Stimulated activated CD8-positive, alpha-beta memory T cell treated with anti-CD3 and anti-CD28 coated beads, Interleukin-15, amount 100 ng/mL, for 48 hours (primary cell): ENCODE data around the gene POLR1E.

Experiments
- DNase-seq, 2 donors: peaks; one replicate each; pipeline ENCODE4 v3.0.0-alpha.2; 2020; ENCODE audit warnings: low read depth in 2 of 2

POLR1E gene

DNA sequence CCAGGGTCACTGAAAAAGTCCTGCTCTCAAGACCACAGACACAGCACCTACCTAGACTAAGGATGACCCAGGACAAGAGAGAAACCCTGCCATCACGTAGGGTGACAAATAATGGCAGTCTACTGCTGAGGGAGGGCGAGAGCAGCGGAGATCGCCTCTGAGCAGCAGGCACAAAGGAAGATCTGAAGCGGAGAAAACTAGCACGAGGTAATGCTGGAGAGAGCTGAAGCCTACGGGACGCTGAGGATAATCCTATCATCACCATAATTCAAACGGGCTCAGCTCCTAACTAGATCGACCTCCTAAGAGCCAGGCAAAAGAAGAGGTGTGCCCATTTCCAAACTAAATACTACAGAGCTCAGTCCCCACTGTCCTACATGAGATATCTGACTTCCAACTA, 49.2 kb downstream of the POLR1E start:
- no peak for DNase-seq

DNA sequence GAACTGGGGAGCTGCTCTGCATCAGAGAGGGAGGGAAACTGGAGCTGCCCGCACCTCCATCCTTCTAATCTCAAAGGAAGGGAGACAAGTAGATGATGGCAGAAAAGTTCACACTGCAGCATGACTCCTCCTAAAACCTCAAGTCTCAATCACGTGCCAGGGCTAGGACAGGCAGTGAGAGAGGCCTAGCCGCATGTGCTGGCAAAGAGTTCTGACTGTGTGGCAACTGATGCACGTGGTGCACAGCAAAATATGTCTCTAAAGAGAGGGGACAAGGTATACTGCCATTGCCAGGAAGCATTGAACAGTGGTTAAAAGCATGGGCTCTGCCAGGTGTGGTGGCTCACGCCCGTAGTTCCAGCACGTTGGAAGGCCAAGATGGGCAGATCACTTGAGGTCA, 52.4 kb downstream of the POLR1E start:
- no peak for DNase-seq

DNA sequence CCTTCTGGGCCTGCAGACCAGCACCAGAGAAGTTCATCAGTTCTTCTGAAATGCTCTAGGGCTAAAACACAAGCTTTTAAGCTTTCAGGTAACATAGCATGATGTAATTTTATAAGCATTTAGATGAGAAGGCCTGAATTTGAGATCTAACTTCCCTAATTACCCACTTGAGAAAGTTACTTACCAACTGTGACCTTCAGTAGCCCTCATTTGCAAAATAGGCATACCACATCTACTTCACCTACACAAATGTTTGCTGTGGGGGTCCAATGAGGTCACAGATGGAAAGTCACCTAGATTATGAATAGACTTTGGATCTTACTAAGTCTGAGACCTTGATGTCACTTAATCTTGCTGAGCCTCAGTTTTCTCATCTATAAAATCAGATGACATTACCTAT, 53.9 kb downstream of the POLR1E start:
- no peak for DNase-seq

DNA sequence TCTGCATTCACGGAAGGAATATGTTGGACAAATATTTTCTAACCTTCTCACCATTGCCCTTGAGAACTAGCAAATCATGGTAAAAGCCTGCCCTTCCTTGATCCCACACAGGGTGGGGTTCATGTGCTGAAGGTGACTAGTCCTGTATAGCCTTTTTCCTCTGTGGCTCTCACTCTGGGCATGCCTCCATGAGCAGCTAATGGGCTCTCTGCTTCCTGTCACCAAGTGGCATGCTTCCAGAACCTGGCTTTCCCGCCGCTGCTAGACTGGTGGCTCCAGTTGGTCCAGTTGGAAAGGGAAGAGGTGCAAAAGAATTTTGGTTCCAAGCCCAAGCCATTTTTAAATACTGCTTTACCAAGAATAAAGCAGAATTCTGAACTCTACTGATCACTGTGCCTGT, 54.9 kb downstream of the POLR1E start:
- no peak for DNase-seq

DNA sequence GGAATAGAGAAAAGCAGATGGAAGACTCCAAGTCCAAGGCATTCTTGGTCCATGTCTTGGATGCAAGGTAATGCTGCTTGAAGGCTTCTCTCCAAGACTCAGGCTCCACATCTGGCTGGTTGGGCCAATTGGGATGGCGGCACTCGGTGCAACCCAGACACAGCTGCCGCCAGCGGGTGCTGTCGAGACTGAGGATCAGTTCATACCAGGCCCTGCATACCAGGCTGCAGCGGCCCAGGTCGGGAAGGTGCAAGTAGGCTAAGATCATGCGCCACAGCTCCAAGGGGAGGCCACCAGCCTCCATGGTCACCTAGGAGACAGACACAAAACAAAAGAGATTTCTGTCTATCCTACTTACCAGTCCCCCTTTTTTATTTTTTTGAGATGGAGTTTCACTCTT, 55.7 kb downstream of the POLR1E start:
- DNase-seq: no peak

DNA sequence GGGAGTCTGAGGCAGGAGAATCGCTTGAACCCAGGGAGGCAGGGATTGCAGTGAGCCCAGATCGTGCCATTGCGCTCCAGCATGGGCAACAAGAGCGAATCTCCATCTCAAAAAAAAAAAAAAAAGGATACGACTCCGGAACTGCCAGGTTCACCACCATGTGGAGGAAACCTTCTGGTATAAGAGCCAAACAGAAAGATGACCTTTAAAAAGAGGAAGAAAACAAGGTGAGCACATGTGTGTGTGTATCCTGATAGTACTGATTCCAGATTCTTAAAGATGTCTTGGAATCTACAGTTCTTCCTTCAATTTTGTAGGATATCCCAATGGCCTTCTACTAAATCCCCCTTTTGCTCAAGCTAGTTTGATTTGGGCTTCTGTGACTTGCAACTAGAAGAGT, 56.7 kb downstream of the POLR1E start:
- no peak for DNase-seq

DNA sequence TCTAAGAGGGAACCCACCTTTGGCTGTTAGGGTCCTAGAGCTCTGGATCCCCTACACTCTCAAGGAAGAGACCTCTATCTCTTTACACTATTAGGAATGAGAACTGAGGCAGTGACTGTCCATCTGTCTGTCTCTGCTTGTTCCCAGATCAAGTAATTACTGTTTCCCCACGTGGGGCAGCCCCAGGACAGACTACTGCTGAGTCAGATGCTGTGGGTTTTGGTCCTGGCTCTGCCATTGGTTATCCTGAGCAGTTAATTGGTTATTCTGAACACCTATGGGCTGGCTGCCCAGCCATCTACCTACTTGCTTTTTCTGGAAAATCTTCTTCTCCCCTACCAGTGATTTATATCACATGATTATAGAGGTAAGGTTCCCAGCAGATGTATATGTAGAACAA, 57.1 kb downstream of the POLR1E start:
- no peak for DNase-seq

DNA sequence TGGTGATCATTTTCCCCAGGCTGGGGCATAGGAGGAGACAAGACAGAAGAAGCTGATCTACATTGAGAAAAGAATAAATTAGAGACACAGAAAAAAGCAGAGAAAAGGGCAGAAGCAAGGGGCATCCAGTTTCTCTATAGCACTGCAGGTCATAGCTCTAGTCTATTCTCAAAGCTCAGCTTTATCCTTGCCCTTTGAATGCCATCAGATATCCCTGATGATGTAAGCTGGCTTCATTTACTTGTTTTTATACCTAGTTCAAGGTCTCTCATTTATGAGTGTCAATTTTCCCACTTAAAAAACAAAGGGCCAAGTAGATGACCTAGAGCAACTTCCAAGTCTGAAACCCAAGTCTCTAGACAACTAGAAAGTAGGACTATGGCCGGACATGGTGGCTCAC, 57.7 kb downstream of the POLR1E start:
- no peak for DNase-seq

DNA sequence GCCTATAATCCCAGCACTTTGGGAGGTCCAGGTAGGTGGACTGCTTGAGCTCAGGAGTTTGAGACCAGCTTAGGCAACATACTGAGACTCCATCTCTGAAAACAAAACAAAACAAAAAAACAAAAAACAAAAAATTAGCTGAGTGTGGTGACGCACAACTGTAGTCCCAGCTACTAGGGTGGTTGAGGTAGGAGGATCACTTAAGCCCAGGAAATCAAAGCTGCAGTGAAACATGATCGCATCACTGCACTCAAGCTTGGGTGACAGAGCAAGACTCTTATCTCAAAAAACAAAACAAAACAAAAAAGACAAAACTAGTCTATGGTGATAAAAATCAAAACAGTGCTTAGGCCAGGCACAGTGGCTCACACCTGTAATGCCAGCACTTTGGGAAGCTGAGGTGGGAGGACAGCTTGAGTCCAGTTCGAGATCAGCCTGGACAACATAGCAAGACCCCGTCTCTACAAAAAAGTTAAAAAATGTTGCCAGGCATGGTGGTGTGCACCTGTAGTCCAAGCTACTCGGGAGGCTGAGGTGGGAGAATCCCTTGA, 61.7 kb downstream of the POLR1E start:
- DNase-seq: no peak

DNA sequence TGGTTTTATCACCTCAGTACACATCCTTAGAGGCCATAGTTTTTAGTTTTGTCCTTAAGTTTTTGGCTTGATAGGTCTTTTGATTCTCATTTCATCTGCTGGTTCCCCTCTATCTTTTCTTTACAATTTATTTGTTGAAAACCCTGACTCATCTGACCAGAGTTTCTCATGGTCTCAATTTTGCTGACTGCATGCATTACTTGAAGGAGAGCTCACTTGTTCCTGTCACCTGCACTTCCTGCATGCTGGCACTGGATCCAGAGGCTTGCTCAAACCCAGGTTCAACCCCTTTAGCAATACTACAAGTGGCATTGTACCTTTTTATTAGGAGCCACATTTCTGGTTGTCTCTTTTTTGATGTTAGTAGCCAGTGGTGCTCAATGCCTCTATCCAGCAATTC, 63.8 kb downstream of the POLR1E start:
- DNase-seq: no peak

DNA sequence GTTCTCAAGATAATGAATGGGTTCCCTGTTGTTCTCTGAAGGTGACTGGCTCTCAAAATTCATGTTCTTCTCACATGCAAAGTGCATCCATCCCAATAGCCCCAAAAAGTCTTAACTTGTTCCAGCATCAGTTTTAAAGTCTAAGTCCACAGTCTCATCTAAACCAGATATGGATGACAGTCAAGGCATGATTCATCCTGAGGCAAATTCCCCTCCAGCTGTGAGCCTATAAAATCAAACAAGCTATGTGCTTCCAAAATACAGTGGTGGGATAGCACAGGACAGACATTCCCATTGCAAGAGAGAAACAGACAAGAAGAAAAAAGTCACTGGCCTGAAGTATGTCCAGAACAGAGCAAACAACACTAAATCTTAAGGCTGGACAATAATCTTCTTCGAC, 65.0 kb downstream of the POLR1E start:
- no peak for DNase-seq

DNA sequence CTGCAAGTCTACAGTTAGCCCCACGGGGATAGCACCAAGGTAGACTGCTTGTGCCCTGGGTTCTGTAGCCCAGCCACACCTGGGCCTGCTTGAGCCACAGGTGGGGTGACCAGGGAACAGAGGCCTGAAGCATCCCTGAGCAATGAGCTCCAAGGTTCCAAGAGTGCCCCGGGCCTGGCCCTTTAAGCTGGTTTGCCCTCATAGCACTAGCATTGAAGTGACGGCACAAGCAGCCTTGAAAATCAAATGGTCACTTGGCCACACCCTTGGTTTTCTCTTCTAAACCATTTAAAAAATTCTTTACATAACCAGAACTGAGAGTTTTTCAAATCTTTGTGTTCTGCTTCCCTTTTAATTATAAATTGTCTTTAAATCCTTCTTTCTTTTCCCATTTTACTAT, 65.7 kb downstream of the POLR1E start:
- no peak for DNase-seq

DNA sequence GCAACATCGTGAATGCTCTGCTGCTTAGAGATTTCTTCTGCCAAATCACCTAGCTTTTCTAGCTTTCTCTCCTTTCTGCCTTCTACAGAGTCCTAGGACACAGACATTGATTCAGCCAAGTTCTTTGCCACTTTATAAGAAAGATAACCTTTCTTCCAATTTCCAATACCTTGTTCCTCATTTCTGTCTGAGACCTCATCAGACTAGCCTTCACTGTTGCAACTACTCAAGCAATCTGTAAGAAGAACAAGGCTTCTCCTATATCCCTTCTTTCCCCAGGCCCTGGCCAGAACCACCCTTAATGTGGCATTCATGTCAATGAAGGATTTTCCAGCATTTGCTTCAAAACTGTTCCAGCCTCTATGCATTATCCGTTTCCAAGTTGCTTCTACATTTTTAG, 66.1 kb downstream of the POLR1E start:
- DNase-seq: no peak
